ENCODE data around the gene OR1J2. TPM values are rescaled to one million over a fixed set of nuclear protein-coding genes. Genes with fewer than 3 reads are reported as not detected.

Gene OR1J2, protein sequence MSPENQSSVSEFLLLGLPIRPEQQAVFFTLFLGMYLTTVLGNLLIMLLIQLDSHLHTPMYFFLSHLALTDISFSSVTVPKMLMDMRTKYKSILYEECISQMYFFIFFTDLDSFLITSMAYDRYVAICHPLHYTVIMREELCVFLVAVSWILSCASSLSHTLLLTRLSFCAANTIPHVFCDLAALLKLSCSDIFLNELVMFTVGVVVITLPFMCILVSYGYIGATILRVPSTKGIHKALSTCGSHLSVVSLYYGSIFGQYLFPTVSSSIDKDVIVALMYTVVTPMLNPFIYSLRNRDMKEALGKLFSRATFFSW
- not detected in 2 replicates for total RNA-seq

DNA sequence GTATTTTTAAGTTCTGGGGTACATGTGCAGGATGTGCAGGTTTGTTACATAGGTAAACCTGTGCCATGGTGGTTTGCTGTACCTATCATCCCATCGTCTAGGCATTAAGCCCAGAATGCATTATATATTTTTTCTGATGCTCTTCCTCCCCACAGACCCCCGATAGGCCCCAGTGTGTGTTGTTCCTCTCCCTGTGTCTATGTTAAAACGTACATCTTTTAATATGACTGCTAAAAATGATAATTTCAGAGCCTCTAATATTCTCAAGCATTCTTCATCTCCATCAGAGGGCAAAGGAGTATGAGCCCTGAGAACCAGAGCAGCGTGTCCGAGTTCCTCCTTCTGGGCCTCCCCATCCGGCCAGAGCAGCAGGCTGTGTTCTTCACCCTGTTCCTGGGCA lies at the start of gene OR1J2:
Gene OR1J2, plus strand, starts transcription at position 301 of the 400 bp plus-strand sequence. Its CDS starts 0 bp downstream, at position 301.

DNA sequence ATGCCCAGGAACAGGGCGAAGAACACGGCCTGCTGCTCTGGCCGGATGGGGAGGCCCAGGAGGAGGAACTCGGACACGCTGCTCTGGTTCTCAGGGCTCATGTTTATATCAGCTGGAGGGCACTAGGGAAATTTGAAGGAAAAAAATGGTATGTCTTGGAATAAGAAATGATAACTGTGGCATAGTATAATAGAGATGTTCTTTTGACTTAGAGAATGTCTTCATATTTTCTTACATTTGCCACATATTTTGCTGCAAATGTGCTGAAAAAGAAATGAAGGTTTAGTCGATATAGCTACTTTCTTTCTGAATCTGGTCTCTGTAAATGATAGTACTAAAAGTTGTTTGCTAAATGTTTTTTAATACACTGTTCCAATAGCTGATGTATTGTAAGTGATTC lies 32.8 kb upstream of the OR1J2 start, which contains the start of gene OR1J1:
Gene OR1J1, minus strand, starts transcription at position 101 of the 400 bp plus-strand sequence. Its CDS starts 0 bp downstream, at position 101.

DNA sequence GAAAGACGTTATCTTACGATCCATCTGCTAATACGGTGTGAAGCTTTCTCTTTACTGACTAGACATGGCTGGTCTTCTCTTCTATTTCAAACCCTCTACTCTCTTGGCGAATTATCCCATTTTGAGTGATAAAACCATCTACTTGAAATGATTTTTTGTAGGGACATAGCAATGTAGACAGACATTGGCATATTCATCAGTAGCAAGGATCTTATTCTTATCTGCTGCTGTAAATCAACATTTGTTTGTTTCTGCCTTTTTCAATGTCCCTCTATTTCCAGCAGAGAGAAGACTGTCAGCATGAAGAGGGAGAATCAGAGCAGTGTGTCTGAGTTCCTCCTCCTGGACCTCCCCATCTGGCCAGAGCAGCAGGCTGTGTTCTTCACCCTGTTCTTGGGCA lies 8.2 kb downstream of the OR1J2 start, which contains the start of gene OR1J4:
Gene OR1J4, plus strand, starts transcription at position 301 of the 400 bp plus-strand sequence. Its CDS starts 0 bp downstream, at position 301.

DNA sequence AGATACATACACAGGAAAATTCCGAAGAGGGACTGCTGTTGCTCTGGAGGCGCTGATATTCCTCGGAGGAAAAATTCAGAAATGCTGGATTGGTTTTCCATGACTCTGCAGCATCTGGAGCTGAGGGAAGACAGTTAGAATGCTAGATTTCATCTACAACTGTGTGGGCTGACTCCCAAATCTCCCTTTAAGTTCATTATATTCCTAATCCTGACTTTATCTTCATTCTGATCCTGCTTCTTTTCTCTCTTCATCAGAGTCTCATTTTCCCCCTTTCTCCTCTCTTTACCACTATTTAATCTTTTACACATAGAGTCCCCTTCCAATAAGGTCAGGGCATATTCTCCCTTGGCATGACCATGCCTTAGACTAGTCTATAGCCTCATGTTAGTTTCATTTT lies 16.6 kb downstream of the OR1J2 start, which contains the start of gene OR1N1:
Gene OR1N1, minus strand, starts transcription at position 101 of the 400 bp plus-strand sequence. Its CDS starts 0 bp downstream, at position 101.

DNA sequence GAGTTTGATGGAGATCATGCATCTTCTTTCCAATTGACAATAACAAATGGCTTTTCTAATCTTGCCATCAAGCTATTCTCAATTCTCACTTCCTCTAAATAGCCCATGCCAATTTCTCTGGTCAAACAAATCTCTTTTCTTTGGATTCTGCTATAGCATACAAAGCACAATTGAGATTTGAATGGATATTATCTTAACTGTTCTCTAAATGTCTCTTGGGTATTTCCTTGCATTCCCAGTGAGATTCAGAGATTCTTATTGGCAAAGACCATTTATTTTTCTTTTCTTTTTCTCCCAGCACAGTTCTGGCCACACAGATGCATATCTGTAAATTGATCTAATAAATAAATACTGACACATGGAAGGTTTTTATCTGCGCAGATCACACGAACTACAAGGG lies 42.2 kb downstream of the OR1J2 start, which contains the start of gene OR1N2:
Gene OR1N2, plus strand, starts transcription at position 301 of the 400 bp plus-strand sequence. CDS start 100 bp downstream, outside the sequence.

Other genes starting within 250 kb of the OR1J2 start
- 9.2 and 10.2 TPM in 2 replicates for gene RBM18, start 246.0 kb upstream of the OR1J2 start, total RNA-seq
- 18.6 and 31.7 TPM in 2 replicates for gene MRRF, start 245.9 kb upstream of the OR1J2 start, total RNA-seq
- gene PTGS1, start 139.8 kb upstream of the OR1J2 start, total RNA-seq = 110 and 302 TPM in 2 replicates
- gene OR1J1, start 32.9 kb upstream of the OR1J2 start, total RNA-seq = not detected in 2 replicates
- gene OR1J4, start 8.3 kb downstream of the OR1J2 start, total RNA-seq = not detected in 2 replicates
- gene OR1N1, start 16.5 kb downstream of the OR1J2 start, total RNA-seq = not detected in 2 replicates
- not detected in 2 replicates for gene OR1N2, start 42.3 kb downstream of the OR1J2 start, total RNA-seq
- gene OR1L8, start 72.6 kb downstream of the OR1J2 start, total RNA-seq = not detected in 2 replicates
- gene OR1Q1, start 103.9 kb downstream of the OR1J2 start, total RNA-seq = not detected in 2 replicates
- not detected in 2 replicates for gene OR1B1, start 146.8 kb downstream of the OR1J2 start, total RNA-seq
- not detected in 2 replicates for gene OR1L1, start 150.9 kb downstream of the OR1J2 start, total RNA-seq
- gene OR1L3, start 164.3 kb downstream of the OR1J2 start, total RNA-seq = not detected in 2 replicates
- gene OR1L4, start 213.2 kb downstream of the OR1J2 start, total RNA-seq = not detected in 2 replicates
- gene OR1L6, start 231.5 kb downstream of the OR1J2 start, total RNA-seq = not detected in 2 replicates